ENCODE data around the gene NXPE2.
"Not testable (repeated sequence)": the region's sequence is repeated elsewhere in the genome, so short reads cannot be mapped to it uniquely, and the experiment has no call there.

Gene NXPE2

DNA sequence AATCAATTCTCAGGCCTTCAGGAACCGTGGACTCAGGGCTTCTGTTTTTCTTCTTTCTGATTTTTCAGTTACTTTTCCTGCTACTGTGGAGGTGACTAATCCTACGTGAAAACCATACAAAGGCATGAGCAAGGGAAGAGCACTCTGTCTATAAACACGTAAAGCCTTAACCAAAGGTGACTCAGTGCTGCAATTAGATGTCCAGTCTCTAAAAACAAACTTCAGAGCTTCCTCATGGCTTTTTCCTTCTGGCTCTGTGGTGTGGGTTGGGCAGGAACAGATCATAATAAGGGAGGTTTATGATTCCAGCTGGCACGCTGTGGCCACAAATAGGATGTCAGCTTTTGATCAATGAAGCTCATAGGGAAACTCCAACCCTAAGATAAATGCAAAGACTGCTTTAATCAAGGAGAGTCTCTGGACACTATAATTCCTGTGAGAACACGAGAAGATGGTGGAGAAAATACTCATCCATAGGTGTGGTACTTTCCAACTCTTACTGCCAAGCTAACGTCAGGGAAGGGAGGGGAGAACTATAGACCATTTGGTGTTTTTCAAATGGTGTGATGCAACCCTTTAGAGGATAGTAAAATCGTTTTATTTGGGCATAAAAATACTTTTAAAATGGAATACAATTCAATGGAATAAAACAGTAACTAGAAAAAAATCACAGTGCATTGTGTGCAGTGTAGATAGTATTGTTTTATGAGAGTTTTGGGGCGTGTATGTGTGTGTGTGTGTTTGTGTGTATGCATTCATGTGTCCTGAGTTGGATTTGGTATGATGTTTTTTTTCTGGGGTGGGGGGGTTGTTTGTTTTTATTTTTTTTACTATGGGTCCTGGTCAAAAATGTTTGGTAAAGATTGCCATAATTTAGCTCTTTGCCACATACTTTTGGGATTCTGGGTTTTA, at the start of gene NXPE2:
NXPE2 (plus strand) TSS at position 403 of the 912 bp plus-strand sequence; CDS start at position 452, 49 bp downstream.
- no peak for DNase-seq

- DNase-seq, result not testable (repeated sequence)
Observed at GRCh38 chr11:114631445-114631965, 46.8 kb upstream of the NXPE2 start.

DNA sequence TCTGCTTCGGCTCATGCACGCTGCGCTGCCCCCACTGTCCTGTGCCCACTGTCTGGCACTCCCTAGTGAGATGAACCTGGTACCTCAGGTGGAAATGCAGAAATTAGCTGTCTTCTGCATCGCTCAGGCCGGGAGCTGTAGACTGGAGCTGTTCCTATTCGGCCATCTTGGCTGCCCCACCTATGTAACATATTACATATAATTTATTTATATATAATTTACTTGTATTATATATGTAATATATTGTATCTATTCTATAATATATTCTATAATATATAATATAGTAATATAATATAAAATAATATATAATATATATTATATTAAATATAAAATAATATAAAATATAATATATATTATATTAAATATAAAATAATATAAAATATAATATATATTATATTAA, 38.9 kb upstream of the NXPE2 start:
- DNase-seq, result not testable (repeated sequence)

DNA sequence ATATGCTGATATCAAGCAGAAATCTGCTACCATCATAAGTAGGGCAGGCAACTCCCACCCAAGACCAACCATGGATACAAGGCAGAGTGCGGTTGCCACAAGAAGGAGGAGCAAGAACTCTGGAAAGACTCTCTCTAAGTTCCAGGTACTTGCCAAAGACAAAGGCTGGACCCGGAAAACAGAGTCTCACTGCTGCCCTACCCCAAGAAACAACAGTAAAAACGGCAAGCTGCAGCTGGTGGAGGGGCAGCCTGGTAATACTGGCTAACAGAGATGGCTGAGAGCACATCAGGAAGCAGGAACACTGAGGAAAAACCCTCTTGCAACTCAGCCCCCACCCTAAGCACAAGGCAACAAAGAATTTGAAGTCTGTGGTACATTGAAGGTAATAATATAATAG, 27.7 kb upstream of the NXPE2 start:
- DNase-seq, result no peak

DNA sequence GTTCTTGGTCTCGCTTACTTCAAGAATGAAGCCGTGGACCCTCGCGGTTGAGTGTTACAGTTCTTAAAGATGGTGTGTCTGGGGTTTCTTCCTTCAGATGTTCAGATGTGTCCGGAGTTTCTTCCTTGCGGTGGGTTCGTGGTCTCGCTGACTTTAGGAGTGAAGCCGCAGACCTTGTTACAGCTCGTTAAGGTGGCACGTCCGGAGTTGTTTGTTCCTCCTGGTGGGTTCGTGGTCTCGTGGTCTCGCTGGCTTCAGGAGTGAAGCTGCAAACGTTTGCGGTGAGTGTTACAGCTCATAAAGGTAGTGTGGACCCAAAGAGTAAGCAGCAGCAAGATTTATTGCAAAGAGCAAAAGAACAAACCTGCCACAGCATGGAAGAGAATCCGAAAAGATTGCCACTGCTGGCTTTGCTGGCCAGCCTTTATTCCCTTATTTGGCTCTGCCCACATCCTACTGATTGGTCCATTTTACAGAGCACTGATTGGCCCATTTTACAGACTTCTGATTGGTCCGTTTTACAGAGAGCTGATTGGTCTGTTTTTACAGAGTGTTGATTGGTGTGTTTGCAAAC, 27.1 kb upstream of the NXPE2 start:
- DNase-seq, result no peak

DNA sequence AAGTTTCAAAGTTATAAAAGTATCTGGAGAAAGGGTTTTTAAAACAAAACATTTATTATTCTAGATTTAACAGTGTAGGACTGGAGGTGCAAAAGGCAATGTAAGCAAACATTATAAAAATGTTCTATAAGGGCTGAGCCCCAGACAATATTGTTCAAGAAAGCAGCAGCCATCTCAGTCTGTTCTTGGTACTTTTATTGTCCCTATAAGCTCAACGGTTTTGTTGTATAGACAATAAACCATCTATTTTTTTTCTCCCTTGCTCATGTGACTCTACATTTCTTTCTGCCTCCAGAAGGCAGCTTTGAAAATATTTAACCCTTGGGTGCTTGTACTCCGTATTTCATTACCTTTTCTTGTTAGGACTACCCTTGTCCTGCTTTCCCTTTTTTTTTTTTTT, 25.2 kb upstream of the NXPE2 start:
- DNase-seq, result no peak

DNA sequence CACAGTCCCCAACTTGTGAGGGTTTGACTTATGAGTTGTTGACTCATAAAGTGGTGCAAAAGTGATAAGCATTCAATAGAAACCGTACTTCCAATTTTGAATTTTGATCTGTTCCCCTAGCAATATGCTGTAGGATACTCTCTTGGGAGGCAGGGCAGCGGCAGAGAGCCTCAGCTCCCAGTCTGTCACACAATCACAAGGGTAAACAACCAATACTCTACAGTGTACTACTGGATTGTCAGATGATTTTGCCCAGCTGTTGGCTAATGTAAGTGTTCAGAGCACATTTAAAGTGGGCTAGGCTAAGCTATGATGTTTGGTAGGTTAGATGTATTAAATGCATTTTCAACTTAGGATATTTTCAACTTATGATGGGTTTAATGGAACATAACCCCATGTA, 13.7 kb upstream of the NXPE2 start:
- no peak for DNase-seq

DNA sequence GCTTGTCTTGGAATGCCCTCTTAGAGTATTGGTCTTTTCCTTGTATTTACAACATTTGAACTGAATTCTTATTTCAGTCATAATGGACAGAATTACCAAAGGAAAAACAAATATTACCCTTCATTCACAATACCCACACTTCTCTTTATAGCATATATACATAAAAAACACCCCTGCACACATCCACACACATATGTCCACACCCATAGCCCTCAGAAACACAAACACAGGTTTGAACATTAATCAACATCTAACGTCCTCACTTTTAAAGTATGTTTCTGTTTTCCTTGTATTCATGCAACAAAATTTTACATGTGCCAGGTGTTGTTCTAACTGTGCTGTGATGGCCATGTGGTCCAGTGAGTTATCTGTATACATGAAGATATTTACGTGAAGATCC, 11.6 kb upstream of the NXPE2 start:
- DNase-seq, result no peak

GRCh38 chr11:114668109-114668508, 10.2 kb upstream of the NXPE2 start:
- DNase-seq, result no peak

DNA sequence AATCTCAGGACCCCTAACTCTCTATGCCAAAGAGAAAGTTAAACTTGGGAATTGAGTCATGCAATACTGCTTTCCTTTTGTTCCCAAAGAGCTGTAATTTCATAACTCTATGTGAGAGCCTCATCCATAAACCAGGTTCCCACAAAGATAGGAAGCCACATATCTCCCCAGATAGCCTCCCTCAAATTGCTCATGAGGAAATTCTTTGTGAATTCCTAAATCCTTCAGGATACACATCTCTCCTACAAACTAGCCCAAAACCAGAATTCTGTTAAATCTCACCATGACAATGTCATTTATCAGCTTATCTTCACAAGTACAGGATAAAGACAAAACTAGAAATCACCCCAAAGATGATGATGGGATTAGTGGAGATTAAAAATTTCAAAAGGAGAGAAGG, 4.7 kb upstream of the NXPE2 start:
- no peak for DNase-seq

GRCh38 chr11:114679505-114679904, 1.2 kb downstream of the NXPE2 start:
- no peak for DNase-seq

- DNase-seq, result peak; percentile 4
Observed at GRCh38 chr11:114683007-114683406, 4.7 kb downstream of the NXPE2 start.

DNA sequence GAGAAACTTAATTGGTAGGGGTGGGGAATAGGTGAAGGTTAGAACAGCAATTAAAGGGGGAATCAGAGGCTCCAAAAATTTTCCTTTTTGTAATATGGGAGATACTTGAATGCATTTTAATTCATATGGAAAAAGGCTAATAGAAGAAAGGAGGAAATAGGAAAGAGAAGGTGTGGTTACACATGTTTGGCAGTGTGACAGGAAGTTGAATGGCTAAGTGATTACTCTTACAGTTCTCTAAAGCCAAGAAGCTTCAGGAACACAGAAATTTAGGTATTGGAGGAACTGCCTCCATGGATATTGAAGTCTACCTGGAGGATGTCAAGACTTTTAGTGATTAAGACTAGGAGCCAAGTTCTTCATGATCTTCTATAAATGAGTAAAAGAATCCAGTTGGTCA, 6.3 kb downstream of the NXPE2 start:
- DNase-seq, result no peak

GRCh38 chr11:114685097-114685496, 6.8 kb downstream of the NXPE2 start:
- no peak for DNase-seq

- DNase-seq, result no peak
Observed at GRCh38 chr11:114705280-114706024, 27.1 kb downstream of the NXPE2 start.

- DNase-seq, result no peak
Observed at GRCh38 chr11:114709960-114710359, 31.6 kb downstream of the NXPE2 start.

GRCh38 chr11:114713756-114714155, 35.4 kb downstream of the NXPE2 start:
- DNase-seq, result no peak

DNA sequence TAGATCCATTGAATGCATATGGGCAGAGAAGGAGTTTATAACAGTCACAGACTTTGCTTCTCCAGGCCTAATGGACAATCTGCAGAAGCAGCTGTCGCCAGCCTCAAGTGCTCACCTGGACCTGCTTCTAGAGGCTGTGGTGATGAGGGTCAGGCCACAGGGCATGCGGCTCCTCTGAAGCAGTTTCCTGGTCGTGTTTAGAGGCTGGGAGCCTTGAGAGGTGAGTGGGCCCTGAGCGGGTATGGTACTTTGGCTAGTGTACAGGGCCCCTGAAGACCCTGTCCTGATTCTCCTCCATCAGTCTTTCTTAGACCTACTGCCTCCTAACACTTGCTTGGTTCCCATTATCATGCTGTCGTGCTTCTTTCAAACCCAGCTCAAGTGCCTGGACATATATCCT, 41.2 kb downstream of the NXPE2 start:
- no peak for DNase-seq

DNA sequence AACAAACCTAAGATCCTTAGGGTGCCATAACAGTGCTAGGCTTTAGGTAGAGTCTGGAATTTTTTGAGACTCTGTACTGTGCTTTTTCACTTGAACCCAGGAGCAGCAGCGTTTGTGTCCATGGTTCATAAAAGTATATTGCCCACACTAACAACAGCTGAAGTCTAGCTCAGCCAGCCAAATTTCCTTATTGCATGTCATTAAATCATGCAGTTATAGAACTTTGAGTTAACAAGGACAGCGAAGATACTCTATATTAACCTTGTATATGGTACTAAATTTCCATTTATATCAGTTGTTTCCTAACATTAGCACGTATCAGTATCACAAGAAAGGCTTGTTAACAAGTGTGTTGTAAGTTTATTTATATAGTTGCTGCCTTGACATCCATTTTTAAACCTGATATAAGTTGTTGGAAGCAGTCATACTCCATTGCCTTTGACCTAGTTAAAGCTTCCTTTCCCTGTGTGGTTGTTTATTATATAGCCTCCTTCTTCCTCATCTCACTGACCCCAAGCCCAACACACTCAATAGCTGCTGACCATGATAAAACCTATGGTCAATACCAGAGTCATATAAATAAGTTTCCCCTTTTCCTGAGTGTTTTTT, 46.7 kb downstream of the NXPE2 start:
- no peak for DNase-seq

GRCh38 chr11:114725623-114726022, 47.3 kb downstream of the NXPE2 start:
- no peak for DNase-seq

GRCh38 chr11:114736806-114737205, 58.5 kb downstream of the NXPE2 start:
- DNase-seq, result no peak

GRCh38 chr11:114738954-114739353, 60.6 kb downstream of the NXPE2 start:
- peak; percentile 72 for DNase-seq

DNA sequence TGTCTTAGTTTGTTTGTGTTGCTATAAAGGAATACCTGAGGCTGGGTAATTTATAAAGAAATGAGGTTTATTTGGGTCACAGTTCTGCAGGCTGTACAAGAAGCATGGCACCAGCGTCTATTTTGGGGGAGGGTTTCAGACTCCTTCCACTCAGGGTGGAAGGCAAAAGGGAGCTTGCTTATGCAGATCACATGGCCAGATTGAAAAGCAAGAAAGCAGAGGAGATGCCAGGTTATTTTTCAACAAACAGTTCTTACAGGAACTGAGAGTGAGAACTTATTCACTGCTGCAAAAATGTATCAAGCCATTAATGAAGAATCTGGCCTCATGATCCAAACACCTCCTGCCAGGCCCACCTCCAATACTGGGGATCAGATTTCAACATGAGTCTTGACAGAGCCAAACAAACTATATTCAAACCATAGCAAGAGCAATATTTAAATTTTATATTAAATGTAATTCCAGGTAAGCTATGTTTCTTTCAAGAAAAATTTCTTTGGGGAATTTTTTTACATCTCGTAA, 66.9 kb downstream of the NXPE2 start:
- no peak for DNase-seq

All from NCI-H82 (cell line).